ENCODE results near the gene AGBL1.

AGBL1 gene

DNA sequence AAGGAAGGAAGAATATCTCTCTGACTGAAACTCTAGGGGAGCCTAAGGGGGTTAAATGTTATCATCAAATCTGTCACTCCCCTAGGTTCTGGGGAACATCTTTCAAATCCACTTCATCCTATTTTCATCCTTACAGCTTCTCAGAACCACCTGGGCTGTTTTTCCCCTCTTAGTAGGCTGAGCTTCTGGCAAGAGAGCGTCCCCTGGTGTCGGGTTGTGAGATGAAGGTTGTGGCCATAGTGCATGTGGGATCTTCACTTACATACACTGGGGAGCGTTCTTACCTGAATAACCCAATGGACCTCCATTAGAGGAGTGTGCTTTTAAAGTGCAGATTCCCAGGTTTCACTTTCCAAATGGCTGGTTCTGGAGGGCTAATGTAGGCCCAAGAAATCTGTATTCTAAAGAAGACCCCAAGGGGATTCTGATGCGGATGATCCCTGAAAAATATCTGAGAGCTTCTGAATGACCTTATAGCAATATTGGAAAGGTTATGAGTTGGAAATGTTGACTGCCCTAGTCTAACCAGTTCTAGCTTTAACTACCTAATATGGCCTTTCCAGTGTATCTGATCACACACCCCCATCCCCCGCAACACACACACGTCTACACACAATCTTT, 663.7 kb downstream of the AGBL1 start:
- DNase-seq, result peak; percentile 79 to 93

DNA sequence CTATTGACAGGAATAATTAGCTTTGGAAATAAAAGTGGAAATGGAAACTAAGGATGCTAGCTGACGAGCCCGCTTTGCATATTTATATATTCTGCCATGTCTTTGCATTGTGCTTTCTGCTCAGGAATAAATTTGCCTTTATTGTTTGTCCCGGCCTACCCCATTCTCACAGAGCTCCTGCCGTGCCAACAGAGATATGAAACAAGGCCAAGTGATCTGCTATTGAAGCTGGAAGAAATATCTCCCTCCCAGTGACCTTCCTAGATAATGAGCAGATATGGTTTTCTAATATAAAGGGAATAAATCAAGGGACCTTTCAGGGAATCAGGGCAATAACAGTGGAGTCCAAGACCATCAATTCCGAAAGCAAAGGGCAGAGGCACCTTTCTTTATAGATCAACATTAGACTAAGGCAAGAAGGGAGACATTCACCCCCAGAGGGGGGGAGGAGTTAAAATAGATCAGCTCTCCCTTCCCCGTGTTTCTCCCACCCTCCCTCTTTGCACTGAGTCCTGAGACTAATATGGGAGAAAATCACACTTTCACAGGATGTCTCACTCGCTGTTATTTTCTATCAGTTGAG, 664.6 kb downstream of the AGBL1 start:
- DNase-seq, result no peak

DNA sequence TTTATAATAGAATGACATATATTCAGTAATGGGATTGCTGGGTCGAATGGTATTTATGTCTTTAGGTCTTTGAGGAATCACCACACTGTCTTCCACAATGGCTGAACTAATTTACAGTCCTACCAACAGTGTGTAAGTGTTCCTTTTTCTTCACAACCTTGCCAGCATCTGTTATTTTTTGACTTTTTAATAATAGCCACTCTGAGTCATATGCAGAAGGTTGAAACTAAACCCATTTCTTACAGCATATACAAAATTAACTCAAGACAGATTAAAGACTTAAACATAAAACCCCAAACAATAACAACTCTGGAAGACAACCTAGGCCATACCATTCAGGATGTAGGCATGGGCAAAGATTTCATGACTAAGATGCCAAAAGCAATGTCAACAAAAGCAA, 671.4 kb downstream of the AGBL1 start:
- no peak for DNase-seq

DNA sequence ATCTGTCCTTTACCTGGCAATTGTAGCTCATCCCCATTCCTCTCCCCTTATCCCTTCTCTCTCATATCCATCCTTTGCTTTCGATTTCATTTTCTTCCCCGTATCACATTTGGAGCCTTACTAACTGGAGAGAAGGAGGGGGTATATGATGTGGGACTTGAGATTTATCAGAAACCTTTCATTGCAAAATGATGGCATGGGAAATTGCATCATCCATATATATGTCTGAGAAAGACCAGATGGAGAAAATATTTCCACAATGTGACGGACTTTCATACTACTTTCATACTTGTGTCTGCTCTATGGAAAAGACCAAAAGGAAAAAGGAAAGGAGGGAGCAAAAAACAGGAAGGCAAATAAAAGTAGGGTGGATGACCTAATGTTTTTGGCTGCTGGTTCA, 675.2 kb downstream of the AGBL1 start:
- no peak for DNase-seq

DNA sequence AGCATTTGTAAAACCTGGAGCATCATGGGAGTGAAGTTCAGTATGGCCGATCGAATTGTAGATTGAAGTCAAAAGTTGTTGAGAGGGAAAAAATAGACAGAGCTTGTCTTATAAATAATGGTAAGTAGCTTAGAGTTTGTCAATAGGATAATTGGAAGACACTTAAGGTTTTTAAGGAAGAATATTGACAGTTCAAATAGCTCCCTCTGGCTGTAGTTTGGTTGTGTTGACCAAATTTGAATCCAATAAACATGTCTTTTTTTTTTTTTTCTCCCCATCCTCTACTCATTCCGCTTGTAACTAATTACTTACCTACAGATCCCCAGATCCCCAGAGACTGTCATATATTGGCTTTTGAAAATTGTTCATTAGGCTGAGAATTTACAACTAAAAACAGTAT, 677.0 kb downstream of the AGBL1 start:
- DNase-seq, result no peak

DNA sequence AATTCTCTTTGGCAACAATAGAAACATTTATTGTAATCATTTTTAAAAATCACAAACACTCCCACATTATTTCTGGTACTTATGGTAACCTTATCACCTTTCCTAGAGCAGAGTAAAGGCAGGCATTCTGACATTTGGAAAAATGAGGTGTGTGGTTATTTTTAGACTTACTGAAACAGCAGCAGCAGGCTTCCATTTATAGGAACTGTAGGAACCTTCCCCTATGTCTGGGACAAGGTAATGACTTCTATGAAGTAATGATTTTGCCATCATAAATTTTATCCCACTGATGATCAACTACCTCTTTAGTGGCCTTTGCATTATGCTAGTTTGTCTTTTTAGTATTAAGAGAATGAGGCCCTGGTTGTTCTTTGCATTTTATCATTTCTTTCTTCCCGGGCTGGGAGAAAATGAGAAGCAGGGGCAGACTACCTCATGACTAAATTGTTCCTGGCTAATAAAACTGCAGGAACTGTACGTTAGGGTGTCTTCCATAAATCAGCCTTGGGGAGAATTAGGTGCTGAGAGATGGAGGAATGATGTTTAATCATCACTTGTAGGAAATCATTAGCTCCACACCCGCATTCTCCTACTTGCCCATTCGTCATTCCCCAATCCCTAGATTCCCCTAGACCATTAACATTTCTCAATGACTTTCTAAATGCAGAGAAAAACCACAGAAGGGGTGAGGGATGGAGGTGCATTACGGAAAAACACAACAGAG, 680.3 kb downstream of the AGBL1 start:
- DNase-seq, result no peak

DNA sequence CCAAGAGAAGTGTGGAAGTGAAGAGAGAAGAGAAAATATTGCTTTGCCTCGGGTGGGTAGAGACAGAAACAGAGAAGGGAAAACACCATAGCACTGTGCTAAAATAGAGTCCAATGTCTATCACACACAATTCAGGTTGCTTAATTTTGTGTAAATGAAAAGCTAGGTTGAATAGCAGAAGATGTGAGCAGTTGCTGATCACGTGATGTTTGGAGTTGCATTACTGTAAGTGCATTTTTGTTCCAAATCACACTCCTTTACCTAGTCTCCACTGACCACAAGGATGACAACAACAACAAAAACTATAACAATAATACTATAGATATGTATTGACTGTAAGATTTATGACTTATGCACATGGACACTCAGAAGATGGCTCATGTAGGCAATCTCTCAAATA, 683.2 kb downstream of the AGBL1 start:
- DNase-seq, result no peak

DNA sequence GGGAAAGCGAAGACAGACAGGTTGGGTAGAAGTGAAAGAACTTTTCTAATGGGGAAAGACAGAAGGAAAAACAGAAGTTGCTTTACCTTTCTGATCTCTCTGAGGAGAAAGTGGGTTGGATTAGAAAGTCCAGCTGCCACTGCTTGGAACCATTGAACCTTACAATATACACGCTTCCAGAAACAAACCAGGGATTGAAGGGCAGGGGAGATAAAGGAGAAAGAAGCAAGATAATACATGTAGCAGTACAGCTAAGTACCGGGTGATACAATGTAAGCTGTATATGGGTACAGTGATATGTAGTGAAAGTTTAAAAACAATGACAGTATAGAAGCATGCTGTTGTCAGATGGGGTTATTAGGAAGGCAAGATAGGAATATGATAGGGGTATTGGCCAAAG, 684.4 kb downstream of the AGBL1 start:
- peak in 1 of 2 experiments; percentile 27 for DNase-seq

DNA sequence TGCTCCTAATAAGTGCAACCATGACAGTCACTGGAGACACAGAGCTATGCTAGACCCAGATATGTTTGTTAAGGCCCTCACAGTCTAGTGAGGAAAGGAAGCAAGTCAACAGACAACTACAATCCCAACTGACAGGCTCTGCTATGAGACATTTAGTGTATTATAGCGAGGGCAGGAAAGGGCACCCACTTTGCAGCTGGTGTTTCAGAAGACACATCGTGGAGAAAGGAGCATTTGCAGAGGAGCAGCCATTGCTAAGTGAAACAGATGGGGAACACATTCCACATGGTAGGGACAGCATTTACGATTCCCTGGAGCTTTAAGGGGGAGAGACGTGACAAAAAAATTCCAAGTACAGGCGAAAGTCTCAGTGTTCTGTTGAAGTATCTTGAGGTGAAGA, 685.6 kb downstream of the AGBL1 start:
- DNase-seq, result peak; percentile 74 to 86

DNA sequence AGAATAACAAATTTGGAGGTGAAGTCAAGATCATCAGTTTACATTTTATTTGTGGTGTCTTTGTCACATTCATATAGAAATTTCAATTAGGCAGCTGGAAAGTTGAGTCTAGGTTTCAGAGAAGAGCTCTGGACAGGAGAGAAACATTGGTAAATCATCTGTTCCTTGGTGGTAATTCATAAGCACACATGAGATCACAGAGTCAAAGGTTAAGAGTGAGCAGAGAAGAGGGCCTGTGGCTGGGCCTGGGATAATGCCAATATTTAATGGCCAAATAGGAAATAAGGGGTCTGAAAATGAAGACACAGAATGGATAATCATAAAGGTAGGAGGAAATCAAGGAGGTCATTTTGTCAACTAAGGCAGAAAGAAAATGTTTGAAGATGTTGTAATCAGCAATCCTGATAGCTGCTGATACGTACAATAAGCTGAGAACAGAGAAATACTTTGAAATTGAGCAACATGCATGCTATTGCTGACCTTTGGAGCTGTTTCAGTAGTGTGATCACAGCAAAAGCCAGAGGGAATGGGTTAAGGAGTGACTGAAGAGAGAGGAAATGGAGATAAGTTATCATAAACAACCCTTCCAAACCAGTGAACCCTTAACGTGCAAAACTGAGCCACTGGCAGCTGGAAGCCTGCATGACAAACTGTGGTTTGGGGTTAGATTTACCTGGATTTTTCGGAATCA, 692.8 kb downstream of the AGBL1 start:
- DNase-seq, result no peak

DNA sequence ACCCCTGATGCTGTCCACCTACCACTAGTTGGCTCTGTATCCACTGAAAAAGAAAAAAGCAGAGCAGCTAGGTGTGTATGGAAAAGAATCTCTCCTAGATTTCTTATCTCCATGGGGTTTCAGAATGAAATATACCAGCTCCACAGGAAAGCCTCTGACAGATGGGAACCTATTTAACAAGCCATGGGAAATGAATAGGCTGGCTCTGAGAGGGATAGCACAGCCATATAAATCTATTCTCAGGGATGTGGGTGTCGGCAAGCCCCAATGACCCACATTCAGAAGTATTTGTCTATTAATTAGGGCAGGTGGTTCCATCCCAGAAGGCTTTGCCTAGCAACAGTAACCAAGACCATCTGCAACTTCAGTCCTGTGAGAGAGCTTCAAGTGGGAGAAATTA, 694.1 kb downstream of the AGBL1 start:
- DNase-seq, result peak; percentile 89 to 96

DNA sequence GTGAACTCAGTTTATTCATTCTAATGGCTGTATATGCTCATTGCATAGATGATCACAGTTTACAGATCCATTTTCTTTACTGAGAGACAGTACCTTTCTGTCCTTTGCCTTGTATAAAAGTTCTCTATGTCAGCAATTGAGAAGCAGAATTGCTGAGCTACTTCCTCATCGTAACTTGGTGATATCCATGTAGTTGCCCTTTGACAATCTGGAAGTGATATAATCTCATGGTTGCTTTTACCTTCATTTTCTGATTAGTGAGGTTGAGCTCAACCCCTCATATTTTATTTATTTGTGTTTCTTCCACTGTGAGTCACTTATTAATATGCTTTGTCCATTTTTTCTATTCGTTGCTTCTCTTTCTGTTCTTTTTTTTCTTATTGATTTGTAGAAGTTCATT, 696.5 kb downstream of the AGBL1 start:
- no peak for DNase-seq

DNA sequence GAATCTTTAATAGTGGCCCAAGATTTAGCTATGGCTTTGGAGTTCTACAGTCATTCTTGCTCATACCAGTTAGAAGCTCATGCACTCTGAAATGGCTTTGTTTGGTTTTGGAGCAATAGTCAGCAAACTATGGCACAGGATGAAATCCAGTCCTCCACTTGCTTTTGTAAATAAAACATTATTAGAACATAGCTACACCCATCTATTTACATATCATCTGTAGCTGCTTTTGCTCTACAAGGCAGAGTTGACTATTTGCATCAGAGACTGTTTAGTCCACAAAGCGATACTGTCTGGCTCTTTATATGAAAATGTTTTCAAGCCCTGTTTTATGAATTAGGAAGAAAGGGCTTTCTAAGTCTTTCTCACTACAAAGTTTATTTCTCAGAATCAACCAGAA, 716.9 kb downstream of the AGBL1 start:
- DNase-seq, result no peak

DNA sequence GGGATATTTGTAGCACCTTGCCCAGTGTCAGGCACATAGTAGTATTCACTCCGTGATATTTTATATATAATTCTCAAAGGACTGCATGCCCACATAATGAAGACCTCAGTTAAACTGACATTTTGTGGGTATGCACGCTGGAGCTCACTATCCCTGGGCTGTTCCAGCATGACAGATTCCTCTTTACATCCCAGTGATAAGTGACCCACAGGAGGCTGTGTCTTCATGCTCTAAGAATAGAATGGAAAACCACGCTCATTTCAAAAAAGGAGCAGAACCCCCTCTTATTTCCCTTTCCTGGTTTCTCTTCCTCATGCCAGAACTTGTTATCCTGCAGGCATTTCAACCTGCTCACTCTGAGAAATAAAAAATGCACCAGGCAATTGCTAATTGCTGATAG, 717.5 kb downstream of the AGBL1 start:
- DNase-seq, result no peak

DNA sequence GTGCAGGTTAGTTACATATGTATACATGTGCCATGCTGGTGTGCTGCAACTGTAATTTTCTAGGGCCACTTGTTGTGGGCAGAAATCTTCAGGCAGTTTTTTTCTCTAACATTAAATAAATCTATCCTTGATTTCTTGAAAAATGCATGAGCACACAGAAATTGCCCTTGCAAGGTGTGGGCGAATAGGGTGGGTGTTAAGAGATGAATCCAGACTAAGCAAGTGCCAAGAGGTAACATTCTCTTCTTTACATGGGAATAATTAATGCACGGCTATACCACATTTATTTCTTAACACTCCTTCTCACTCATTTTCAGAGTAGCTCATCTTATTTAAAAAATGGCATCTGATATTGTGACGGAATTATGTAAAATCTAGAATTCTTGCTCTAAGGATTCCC, 719.6 kb downstream of the AGBL1 start:
- DNase-seq, result no peak

DNA sequence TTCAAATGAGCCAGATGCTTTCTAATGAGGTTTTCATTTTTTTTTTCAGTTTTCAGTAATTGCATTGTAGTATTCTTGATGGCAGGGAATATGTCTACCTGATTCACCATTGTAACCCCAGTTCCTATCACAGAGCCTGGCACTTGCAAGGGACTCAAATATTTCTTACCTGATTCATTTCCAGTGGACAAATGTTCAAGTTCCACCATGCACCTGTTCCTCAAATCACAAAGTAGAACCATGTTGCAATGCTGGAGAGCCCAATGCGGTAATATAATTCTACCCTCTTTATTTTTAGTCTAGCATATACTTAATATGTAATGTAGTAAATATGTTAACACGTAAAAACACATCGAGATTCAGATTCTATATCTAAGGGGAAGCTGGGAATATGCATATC, 722.6 kb downstream of the AGBL1 start:
- DNase-seq, result no peak

DNA sequence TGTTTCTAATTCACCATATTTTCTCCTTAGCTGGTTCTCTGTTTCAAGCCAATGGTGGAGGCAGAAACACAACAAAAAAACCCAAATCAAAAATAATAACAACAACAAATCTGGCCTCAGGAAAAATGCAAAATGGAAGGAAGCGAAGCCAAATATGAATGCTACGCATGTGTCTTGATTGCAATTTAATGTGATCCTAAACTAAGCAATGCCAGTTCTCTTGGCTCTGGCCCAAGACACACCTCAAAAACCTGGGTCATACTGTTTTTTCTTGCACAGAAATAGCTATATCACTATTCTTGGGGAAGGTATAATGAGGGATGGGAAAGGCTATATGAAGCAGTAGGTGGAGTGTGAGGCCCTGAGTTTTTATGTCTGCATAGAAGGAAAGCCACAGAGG, 724.7 kb downstream of the AGBL1 start:
- DNase-seq, result no peak

DNA sequence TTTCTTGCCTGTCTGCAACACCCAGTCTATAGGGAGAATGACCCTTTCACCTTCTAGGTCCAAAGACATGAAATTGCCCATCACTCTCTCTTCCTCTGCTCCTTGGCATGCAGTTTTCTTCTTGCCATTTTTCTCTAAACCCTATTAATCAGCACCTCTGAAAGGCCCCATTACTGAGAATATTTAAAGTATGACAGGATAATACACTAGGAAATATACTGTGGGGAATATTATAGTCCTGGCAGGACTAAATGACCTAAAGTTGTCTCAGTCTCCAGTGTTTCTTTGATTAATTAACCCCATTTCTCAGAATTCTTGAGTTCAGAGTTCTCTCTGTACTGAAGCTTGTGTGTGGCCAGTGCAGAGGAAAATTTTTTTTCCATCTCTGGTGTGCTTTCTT, 730.7 kb downstream of the AGBL1 start:
- DNase-seq, result no peak

DNA sequence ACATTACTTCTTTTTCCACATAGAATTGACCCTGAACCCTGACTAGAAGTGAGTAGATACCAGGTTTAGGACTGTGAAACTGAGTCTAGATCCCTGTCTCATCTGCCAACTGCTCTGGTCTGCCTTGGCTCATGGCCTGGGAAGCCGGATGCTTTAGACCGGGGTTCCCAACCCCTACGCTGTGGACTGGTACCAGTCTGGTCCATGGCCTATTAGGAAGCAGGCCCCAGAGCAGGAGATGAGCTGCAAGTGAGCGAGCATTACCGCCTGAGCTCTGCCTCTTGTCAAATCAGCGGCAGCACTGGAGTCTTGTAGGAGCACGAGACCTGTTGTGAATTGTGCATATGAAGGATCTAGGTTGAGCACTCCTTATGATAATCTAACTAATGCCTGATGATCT, 734.2 kb downstream of the AGBL1 start:
- no peak for DNase-seq

DNA sequence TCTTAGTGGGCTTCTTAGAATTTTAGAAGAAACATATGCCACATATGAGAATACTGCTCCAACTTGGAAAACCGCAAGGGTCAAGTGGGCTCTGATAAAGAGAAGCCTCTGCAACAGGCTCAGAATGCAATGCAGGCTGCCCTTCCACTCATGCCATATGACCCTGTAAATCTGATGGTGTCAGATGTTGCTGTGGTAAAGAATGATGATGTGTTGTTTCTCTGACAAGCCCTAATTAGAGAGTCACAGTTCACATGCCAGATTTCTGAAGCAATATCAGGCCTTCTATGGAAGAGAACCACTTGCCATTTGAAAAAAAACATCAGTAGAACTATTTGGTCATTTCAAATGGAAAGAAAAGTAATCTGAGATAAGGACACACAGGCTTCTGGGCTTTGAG, 749.6 kb downstream of the AGBL1 start:
- DNase-seq, result peak; percentile 11 to 70

DNA sequence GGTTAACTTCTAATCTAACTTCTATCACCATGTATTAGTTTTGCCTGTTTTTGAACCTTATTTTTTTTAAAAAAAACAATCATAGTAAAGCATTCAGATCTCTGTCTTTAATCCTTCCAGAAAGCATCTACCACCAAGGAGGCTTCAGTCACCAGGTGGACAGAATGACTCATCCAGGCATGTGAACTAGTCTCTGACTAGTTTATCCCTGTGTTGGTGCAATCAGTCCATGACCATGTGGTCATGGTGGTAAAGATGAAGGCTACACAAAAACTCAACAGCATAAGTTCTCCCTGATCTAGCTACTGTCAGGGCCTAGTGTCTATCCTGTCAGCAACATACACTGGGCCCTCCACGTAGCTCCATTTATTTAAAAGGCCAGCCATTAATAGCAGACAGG, 750.6 kb downstream of the AGBL1 start:
- DNase-seq, result no peak

DNA sequence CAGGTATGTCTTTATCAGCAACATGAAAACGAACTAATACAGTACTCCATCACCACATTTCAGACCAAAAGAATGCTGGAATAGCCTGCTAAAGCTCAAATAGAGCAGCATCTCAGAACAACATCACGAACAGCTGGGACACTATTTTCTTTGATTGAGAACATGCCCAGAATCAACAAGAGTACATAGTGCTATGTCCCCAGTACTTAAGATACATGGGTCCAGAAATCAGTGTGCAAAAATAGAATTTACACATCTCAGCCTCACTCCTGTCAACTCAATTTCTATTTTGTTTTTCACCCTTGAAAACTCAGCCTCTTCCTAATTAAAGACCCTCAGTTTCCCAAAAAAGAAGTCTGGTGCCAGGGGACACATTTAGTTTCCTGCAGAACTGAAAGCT, 753.9 kb downstream of the AGBL1 start:
- DNase-seq, result no peak

DNA sequence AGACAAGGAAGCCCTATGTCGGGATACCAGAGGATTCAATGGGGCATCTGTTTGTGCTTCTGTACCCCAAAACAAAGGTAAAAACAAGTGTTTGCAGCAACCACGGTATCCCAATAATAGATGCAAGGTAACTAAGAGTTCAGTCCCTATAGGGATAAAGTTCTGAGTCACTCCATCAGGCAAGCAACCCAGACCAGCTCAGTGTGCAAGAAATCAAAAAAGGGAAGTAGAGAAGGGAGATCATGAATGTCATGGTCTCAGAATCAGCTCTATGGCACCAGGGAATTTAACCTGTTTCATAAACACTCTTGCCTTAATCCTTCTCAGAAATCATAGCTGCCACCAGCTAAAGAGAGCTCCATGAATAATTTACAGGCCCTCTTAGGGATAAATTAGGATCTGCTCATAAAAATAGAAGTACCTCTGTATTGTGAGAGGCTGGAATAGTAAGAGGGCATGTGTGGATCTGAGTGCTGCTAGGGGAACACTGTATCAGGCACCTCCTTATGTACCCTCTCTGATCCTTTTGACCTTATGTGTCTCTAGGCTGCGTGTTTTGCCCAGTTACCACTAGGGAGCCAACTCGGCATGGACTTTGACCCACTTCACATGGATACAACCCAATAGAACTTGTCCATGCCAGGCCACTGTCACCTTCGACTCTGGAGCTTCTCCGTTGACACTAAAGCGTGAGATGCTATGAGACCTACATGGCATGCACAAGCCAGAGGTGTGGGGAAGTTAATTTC, 754.6 kb downstream of the AGBL1 start:
- DNase-seq, result peak in 1 of 2 experiments; percentile 37
